ENCODE measurements around the gene GOLPH3L. TPM values are rescaled to one million over a fixed set of nuclear protein-coding genes. Genes with fewer than 3 reads are reported as not detected.

The GOLPH3L gene
- total and polyA plus RNA-seq, 10 of the 15 experiments (the other 5 are each of a cell fraction or from before 2014, with no cell fraction given), result 7.7 to 29.9 (median 19.2) TPM

DNA sequence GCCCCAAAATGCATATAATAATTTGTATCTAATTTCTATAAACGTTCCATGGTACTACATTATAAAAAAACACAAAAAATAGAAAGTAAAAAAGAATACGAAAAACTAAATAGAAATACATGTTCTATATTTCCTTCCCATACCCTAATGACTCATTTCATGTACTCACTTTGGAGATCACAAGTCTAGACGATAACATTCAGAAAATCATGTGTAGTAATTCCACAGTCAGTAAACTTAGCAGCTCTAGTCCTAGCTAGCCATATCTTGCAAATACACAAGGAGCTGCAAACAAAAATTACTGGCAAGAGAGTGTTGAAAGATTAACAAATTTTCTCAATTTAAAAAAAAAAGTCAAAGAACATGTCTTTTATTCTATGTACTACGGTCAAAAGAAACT lies 1.4 kb downstream of the GOLPH3L start:
- H3K4me1 ChIP-seq (ENCODE audit: control insufficient read depth, insufficient read depth, low read length), result peaks cover 3% of the 10 kb centered on the region; the same call in 1 of the 2 replicates
- CTCF ChIA-PET, result interaction anchor here (0.6 to 2.5 kb wide), 3 partner anchors 12 to 298 kb away, joined by 3 to 18 read pairs (median 14); no protein-coding TSS in a partner anchor
- intact Hi-C loops (cut with micrococcal nuclease; ENCODE audit: unreplicated experiment) (loop anchor here (5.0 kb wide), 1 partner anchor 133 kb away; no protein-coding TSS in a partner anchor), in situ Hi-C loops (cut with MboI) (no loop called here)
- no TSS peak for BruUV-seq (replicated peaks)
- H3K9ac ChIP-seq (ENCODE audit: control insufficient read depth, insufficient read depth, low read length), result no peak overlapping the region
- RAD21 ChIA-PET (ENCODE audit: unreplicated experiment), result interaction anchor here (2.5 to 2.6 kb wide), 2 partner anchors 118 to 132 kb away, joined by 20 to 23 read pairs; partner anchors contain the start of gene MCL1
- H3K36me3 ChIP-seq (ENCODE audit: control insufficient read depth in 2 of 2, insufficient read depth in 2 of 2, low read length in 1 of 2), result peaks cover 0 to 16% of the 10 kb centered on the region in 2 experiments; a peak in 2 of 4 replicates
- ATAC-seq (no peak), FAIRE-seq (no peak), DNase-seq (ENCODE audit: low read depth, low spot score) (no peak)
- POLR2A ChIA-PET, result interaction anchor here (1.2 kb wide), 1 partner anchor 78 kb away, joined by 8 read pairs; no protein-coding TSS in a partner anchor
- no peak overlapping the region for H2AFZ ChIP-seq (ENCODE audit: control insufficient read depth, low read depth, low read length)
- no peaks in the 10 kb centered on the region for H4K20me1 ChIP-seq (ENCODE audit: control insufficient read depth, insufficient read depth)
- 40% methylated on average over 4 of the region's 4 CpGs for WGBS (ENCODE audit: insufficient coverage, insufficient replicate concordance, low lambda C conversion rate, missing lambda C conversion rate)
- no peaks in the 10 kb centered on the region for H3K9me3 ChIP-seq (replicated peaks; ENCODE audit: control insufficient read depth, insufficient read depth, low read length)
- H3K4me2 ChIP-seq (ENCODE audit: control insufficient read depth, insufficient read depth), result peak overlapping the region; percentile 50; the same call in 1 of the 2 replicates
- H3K4me3 ChIP-seq, result 0 out of 2 replicates have a peak overlapping the region, but pooled peaks have one; percentile 37
- TF ChIP-seq, protein P1, sequence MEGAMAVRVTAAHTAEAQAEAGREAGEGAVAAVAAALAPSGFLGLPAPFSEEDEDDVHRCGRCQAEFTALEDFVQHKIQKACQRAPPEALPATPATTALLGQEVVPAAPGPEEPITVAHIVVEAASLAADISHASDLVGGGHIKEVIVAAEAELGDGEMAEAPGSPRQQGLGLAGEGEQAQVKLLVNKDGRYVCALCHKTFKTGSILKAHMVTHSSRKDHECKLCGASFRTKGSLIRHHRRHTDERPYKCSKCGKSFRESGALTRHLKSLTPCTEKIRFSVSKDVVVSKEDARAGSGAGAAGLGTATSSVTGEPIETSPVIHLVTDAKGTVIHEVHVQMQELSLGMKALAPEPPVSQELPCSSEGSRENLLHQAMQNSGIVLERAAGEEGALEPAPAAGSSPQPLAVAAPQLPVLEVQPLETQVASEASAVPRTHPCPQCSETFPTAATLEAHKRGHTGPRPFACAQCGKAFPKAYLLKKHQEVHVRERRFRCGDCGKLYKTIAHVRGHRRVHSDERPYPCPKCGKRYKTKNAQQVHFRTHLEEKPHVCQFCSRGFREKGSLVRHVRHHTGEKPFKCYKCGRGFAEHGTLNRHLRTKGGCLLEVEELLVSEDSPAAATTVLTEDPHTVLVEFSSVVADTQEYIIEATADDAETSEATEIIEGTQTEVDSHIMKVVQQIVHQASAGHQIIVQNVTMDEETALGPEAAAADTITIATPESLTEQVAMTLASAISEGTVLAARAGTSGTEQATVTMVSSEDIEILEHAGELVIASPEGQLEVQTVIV (IDR thresholded peaks at IDR 0.05; ENCODE audit: borderline replicate concordance, partially characterized antibody), result no peak
- TF ChIP-seq, protein P2, sequence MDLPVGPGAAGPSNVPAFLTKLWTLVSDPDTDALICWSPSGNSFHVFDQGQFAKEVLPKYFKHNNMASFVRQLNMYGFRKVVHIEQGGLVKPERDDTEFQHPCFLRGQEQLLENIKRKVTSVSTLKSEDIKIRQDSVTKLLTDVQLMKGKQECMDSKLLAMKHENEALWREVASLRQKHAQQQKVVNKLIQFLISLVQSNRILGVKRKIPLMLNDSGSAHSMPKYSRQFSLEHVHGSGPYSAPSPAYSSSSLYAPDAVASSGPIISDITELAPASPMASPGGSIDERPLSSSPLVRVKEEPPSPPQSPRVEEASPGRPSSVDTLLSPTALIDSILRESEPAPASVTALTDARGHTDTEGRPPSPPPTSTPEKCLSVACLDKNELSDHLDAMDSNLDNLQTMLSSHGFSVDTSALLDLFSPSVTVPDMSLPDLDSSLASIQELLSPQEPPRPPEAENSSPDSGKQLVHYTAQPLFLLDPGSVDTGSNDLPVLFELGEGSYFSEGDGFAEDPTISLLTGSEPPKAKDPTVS (IDR thresholded peaks at IDR 0.05; ENCODE audit: low read depth, low read length), result no peak
- TF ChIP-seq, protein P3, sequence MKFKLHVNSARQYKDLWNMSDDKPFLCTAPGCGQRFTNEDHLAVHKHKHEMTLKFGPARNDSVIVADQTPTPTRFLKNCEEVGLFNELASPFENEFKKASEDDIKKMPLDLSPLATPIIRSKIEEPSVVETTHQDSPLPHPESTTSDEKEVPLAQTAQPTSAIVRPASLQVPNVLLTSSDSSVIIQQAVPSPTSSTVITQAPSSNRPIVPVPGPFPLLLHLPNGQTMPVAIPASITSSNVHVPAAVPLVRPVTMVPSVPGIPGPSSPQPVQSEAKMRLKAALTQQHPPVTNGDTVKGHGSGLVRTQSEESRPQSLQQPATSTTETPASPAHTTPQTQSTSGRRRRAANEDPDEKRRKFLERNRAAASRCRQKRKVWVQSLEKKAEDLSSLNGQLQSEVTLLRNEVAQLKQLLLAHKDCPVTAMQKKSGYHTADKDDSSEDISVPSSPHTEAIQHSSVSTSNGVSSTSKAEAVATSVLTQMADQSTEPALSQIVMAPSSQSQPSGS (IDR thresholded peaks at IDR 0.05; ENCODE audit: low read length), result no peak
- TF ChIP-seq ZNF207 (IDR thresholded peaks at IDR 0.05; ENCODE audit: borderline replicate concordance) (no peak), TBL1XR1 (IDR thresholded peaks at IDR 0.05; ENCODE audit: low read depth, low read length) (no peak), TCF12 (IDR thresholded peaks at IDR 0.05; ENCODE audit: low read depth, low read length) (no peak), POLR2AphosphoS5 (IDR thresholded peaks at IDR 0.05; ENCODE audit: low read length) (no peak)
- TF ChIP-seq, protein P4, sequence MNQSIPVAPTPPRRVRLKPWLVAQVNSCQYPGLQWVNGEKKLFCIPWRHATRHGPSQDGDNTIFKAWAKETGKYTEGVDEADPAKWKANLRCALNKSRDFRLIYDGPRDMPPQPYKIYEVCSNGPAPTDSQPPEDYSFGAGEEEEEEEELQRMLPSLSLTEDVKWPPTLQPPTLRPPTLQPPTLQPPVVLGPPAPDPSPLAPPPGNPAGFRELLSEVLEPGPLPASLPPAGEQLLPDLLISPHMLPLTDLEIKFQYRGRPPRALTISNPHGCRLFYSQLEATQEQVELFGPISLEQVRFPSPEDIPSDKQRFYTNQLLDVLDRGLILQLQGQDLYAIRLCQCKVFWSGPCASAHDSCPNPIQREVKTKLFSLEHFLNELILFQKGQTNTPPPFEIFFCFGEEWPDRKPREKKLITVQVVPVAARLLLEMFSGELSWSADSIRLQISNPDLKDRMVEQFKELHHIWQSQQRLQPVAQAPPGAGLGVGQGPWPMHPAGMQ (IDR thresholded peaks at IDR 0.05; ENCODE audit: borderline replicate concordance), result no peak
- H3K27ac ChIP-seq (ENCODE audit: control insufficient read depth, insufficient read depth), result no peak overlapping the region
- peaks cover 15% of the 10 kb centered on the region for H3K79me2 ChIP-seq (ENCODE audit: control insufficient read depth, insufficient read depth, low read length)
- H3K27me3 ChIP-seq (replicated peaks in 1 of 2; ENCODE audit: control insufficient read depth in 2 of 2, insufficient read depth in 2 of 2, low read length in 1 of 2), result no peaks in the 10 kb centered on the region
- SMC1A ChIA-PET (ENCODE audit: uncharacterized antibody, unreplicated experiment), result interaction anchor here (1.2 to 2.4 kb wide), 5 partner anchors 11 to 227 kb away, joined by 3 to 14 read pairs (median 8); partner anchors contain the start of gene ENSA
